Glutamatergic neuron (in vitro differentiated cells): ENCODE data around the gene WDR6. TPM values are rescaled to one million over a fixed set of nuclear protein-coding genes. Genes with fewer than 3 reads are reported as not detected.
A peak's percentile ranks its signal among the peaks of the same experiment; 100 is the strongest.

Experiments used
- DNase-seq: peaks from one replicate; pipeline ENCODE4 v3.0.0; 2022
- H3K27ac Mint-ChIP-seq: one replicate; pipeline ENCODE4 v1.8.0; 2020; ENCODE audit warnings: mild to moderate bottlenecking, mixed read lengths, inconsistent platforms; ENCODE audit not compliant: unreplicated experiment
- H3K27me3 Mint-ChIP-seq: one replicate; pipeline ENCODE4 v1.8.0; 2020; ENCODE audit warnings: mild to moderate bottlenecking, moderate library complexity, mixed read lengths, inconsistent platforms; ENCODE audit not compliant: unreplicated experiment
- H3K36me3 Mint-ChIP-seq: one replicate; pipeline ENCODE4 v1.8.0; 2020; ENCODE audit warnings: mild to moderate bottlenecking, mixed read lengths, inconsistent platforms; ENCODE audit not compliant: unreplicated experiment
- H3K4me1 Mint-ChIP-seq: one replicate; pipeline ENCODE4 v1.8.0; 2020; ENCODE audit warnings: mild to moderate bottlenecking, low read depth, mixed read lengths, inconsistent platforms; ENCODE audit not compliant: unreplicated experiment
- H3K4me3 Mint-ChIP-seq: one replicate; pipeline ENCODE4 v1.8.0; 2020; ENCODE audit warnings: mild to moderate bottlenecking, mixed read lengths, inconsistent platforms; ENCODE audit not compliant: unreplicated experiment
- H3K9me3 Mint-ChIP-seq: one replicate; pipeline ENCODE4 v1.8.0; 2020; ENCODE audit warnings: mild to moderate bottlenecking, moderate library complexity, mixed read lengths, inconsistent platforms; ENCODE audit not compliant: unreplicated experiment
- total RNA-seq: library from RNA; stranded (reverse); fragmentation: NEBNext Ultra II Directional; extraction: Animal tissue kit (Norgen Biotek cat#: 25700); gene quantifications from one replicate; pipeline ENCODE4 v1.2.1, GENCODE V29; 2021; ENCODE audit not compliant: unreplicated experiment
- TF ChIP-seq, protein P1 (sequence below): fragments of 200-600 bp; sonication (generic); IDR thresholded peaks from one replicate; pipeline ENCODE4 v1.5.0; 2021; ENCODE audit not compliant: partially characterized antibody, unreplicated experiment

The WDR6 gene
- total RNA-seq, 1 donor from 2014 or later: 236 TPM

DNA sequence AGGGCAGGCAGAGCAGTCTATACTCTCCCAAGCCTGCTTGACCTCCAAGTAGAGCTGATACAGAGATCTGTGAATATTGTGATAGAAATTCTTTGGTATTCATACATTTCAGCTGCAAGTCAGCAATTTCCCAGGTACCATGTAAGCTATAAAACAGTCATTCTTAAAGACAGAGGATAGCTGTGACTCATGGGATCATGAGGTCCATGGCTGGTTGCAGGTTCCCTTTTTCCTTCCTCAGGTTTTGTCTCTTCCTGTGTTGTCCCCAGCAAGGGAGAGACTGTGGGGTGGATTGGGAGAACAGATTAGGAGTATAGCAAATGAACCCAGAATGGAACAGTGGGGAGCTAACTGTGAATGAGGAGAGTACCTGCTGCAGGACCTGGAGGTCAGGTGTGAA lies 22.5 kb upstream of the WDR6 start:
- TF ChIP-seq, protein P1, sequence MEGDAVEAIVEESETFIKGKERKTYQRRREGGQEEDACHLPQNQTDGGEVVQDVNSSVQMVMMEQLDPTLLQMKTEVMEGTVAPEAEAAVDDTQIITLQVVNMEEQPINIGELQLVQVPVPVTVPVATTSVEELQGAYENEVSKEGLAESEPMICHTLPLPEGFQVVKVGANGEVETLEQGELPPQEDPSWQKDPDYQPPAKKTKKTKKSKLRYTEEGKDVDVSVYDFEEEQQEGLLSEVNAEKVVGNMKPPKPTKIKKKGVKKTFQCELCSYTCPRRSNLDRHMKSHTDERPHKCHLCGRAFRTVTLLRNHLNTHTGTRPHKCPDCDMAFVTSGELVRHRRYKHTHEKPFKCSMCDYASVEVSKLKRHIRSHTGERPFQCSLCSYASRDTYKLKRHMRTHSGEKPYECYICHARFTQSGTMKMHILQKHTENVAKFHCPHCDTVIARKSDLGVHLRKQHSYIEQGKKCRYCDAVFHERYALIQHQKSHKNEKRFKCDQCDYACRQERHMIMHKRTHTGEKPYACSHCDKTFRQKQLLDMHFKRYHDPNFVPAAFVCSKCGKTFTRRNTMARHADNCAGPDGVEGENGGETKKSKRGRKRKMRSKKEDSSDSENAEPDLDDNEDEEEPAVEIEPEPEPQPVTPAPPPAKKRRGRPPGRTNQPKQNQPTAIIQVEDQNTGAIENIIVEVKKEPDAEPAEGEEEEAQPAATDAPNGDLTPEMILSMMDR: no peak
- Mint-ChIP-seq H3K4me1 (peaks cover 8% of the 10 kb centered on the region), H3K4me3 (no peak overlapping the region)

DNA sequence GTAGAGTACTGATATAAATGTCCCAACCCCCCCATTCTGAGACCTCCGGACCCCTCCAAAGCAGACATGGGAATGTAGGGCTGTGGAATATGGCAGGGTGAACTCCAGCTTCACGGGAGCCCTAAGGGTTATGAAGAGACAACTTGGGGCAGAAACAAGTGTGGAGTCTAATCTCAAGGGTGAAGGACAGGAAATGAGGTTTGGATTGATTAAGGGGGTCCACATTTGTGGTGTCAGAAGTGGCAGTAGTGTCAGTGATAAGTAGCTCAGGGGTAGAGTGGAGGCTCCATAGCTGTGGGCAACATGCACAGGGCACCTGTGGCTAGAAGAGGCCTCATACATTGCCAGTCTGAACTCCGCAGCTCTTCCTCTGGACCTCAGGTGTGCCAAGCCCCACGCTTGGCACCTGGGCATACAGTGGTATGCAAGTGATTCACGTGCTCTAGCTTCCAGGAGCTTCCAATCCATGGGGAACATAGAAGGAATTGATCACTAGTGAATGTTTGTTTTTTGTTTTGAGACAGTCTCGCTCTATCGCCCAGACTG lies 21.3 kb upstream of the WDR6 start:
- Mint-ChIP-seq H3K4me3 (peak overlapping the region; percentile 0), H3K9me3 (peaks cover 3% of the 10 kb centered on the region), H3K36me3 (no peaks in the 10 kb centered on the region), H3K4me1 (peaks cover 8% of the 10 kb centered on the region), H3K27me3 (peaks cover 3% of the 10 kb centered on the region), H3K27ac (no peak overlapping the region)
- TF ChIP-seq, protein P1: no peak
- no peak for DNase-seq

More for the DNA sequence above, 22.5 kb upstream of the WDR6 start:
- no peak for DNase-seq
- Mint-ChIP-seq H3K36me3 (no peaks in the 10 kb centered on the region), H3K27ac (no peak overlapping the region), H3K27me3 (peaks cover 3% of the 10 kb centered on the region), H3K9me3 (peaks cover 3% of the 10 kb centered on the region)

DNA sequence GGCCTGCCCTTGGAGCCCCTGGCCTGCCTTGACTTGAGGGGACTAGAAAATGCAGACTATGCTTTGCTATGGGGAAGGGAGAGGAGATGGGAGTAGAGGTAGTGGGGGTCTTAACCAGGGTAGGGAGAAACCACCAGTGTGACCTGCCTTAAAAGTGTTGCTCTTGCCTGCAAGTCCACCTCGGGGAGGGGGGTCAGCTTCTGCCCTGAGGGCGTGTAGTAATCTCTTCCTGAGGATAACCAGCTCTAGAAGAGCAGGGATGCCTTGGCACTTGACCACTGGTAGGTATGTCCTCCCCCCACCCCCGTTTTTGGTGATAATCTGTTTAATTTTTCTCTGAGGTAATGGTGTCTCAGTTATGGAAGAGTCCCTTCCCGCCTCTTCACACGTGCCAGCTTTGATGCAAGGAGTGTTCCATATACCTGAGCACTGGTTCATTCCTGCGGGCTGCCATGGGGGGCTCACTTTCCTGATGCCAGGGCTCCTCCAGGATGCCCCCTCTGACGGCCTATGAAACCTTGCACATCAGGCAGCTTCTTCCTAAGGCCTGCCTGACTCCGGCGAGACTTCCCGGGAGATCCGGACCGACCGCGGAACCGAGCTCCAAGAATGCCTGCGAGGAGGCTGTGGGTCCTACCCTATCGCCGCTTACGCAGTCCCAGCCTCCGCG lies 17.9 kb upstream of the WDR6 start:
- peak overlapping the region; percentile 53 for H3K27ac Mint-ChIP-seq
- peaks cover 3% of the 10 kb centered on the region for H3K27me3 Mint-ChIP-seq
- H3K36me3 Mint-ChIP-seq: no peaks in the 10 kb centered on the region
- peaks cover 8% of the 10 kb centered on the region for H3K4me1 Mint-ChIP-seq
- peak overlapping the region; percentile 88 for H3K4me3 Mint-ChIP-seq
- no peak for DNase-seq
- peaks cover 3% of the 10 kb centered on the region for H3K9me3 Mint-ChIP-seq
- TF ChIP-seq, protein P1: no peak

DNA sequence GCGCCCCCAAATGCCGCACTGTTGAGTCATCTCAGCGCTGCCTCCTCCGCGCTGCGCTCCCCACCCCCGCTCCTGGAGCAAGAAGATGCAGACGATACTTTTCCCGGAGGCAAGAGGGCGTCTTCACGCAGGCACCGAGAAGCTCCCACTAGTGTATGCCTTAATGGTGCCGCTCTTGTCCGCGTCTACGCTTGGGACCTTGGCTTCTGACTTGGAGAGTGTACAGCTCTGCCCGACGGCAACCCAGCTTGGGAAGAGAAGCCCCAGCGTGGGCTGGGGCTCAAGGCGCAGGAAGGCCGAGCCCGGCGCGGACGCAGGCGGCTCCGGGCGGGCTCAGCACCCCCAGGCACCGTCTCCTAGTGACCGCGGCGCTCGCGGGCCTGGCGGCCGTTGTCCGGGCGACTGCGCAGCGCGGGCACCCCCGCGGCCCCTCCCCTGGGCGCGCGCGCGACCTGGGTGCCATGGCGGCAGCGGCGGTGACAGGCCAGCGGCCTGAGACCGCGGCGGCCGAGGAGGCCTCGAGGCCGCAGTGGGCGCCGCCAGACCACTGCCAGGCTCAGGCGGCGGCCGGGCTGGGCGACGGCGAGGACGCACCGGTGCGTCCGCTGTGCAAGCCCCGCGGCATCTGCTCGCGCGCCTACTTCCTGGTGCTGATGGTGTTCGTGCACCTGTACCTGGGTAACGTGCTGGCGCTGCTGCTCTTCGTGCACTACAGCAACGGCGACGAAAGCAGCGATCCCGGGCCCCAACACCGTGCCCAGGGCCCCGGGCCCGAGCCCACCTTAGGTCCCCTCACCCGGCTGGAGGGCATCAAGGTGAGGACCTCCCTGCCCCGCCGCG lies 17.2 kb upstream of the WDR6 start, which contains the start of gene P4HTM:
Gene P4HTM (plus strand): TSS at position 446 of the 840 bp plus-strand sequence. CDS start 16 bp downstream, at position 462.
- H3K36me3 Mint-ChIP-seq: no peaks in the 10 kb centered on the region
- peak; percentile 73 for DNase-seq
- H3K27ac Mint-ChIP-seq: peak within 1 kb of the TSS; percentile 55
- H3K9me3 Mint-ChIP-seq: peaks cover 3% of the 10 kb centered on the region
- peaks cover 8% of the 10 kb centered on the region for H3K4me1 Mint-ChIP-seq
- H3K4me3 Mint-ChIP-seq: peak within 1 kb of the TSS; percentile 88
- TF ChIP-seq, protein P1: no peak
- peaks cover 9% of the 10 kb centered on the region for H3K27me3 Mint-ChIP-seq
